Pancreas (tissue), 10 donors: Measurements from ENCODE around the gene AFAP1L1. TPM values are rescaled to one million over a fixed set of nuclear protein-coding genes. Genes with fewer than 3 reads are reported as not detected.

Experiments
- ATAC-seq, 4 donors: fragments of 200-7000 bp; cut with Tn5 transposase; one replicate each; pipeline versions ENCODE4 v1.8.0 to v1.9.1; 2020; ENCODE audit warnings: mild to moderate bottlenecking in 4 of 4, moderate library complexity in 4 of 4
- DNase-seq, 6 donors: peaks; one replicate each; pipeline ENCODE4 v3.0.0-alpha.2; 2020
- FAIRE-seq: peaks from 2 replicates; lab custom pipeline; 2012; peaks lifted over from hg19 to GRCh38; lab: Jason Lieb, UNC
- H3K27ac ChIP-seq, 4 donors: fragments of 200-600 bp; sonication (generic); 1 replicate in 3 of 4; 2 replicates in 1 of 4; pipeline versions ENCODE4 v1.5.0 to v1.8.0; 2020
- H3K27me3 ChIP-seq, 4 donors: fragments of 200-600 bp; one replicate each; pipeline ENCODE4 v1.8.0; 2021
- H3K36me3 ChIP-seq, 3 donors: fragments of 200-600 bp; sonication (generic) in 1 of 3; one replicate each; pipeline versions ENCODE4 v1.5.0 to v1.8.0; 2020 to 2021
- H3K4me1 ChIP-seq, 3 donors: fragments of 200-600 bp; one replicate each; pipeline ENCODE4 v1.8.0; 2021
- H3K4me3 ChIP-seq, 4 donors: fragments of 200-600 bp; sonication (generic) in 2 of 4; one replicate each; pipeline versions ENCODE4 v1.5.0 to v1.8.0; 2020 to 2021
- H3K9me3 ChIP-seq, 4 donors: fragments of 200-600 bp; one replicate each; pipeline ENCODE4 v1.8.0; 2021
- CTCF ChIP-seq, 4 donors: fragments of 200-600 bp; sonication (generic) in 3 of 4; IDR thresholded peaks; one replicate each; pipeline versions ENCODE4 v1.5.0 to v1.8.0; 2021; ENCODE audit warnings: antibody characterized with exemption in 4 of 4
- WGBS, 2 donors: extraction: QIAGEN DNeasy Blood & Tissue Kit; methylation state at CpG; one replicate each; pipeline ENCODE4 v1.1.7; 2013; 5-methylcytosine and 5-hydroxymethylcytosine counted together
- intact Hi-C, 3 donors: fragments of 100-400 bp; cut with DNase I; formaldehyde crosslinking; loops; one replicate each; pipeline versions ENCODE4 v1.11.1 to v1.14.2; 2022
- polyA plus RNA-seq, 2 donors: library from polyadenylated mRNA; stranded (reverse); fragments of 200-250 nt; gene quantifications; one replicate each; pipeline ENCODE4 v1.2.3, GENCODE V29; 2013
- total RNA-seq, 6 donors: library from RNA; stranded (reverse); fragmentation: NEBNext Ultra II Directional in 4 of 6; extraction: Animal tissue kit (Norgen Biotek cat#: 25700) in 4 of 6; gene quantifications; one replicate each; pipeline versions ENCODE4 v1.2.1 to v1.2.4, GENCODE V29; 2021 to 2023
- donor health status: healthy with polysubstance abuse.
- donor health status: DM: no; HTN: no; CAD: no; lungs with moderate emphysema.
- donor health status: DM: no; HTN: no; CAD: no.
- donor health status: control.
- donor health status: control.
- donor health status: Bipolar disorder and iron deficiency.
- donor health status: DM: yes; HTN: yes; CAD: no.
- donor health status: DM: no; HTN: no; CAD: no.
- donor health status: DM: no; HTN: no; CAD: no.
- donor health status: DM: yes; HTN: yes; CAD: no.

AFAP1L1 gene
- total and polyA plus RNA-seq, 8 donors, result 0.54 to 2.4 (median 1.2) TPM

GRCh38 chr5:149251546-149251945 lies 20.1 kb upstream of the AFAP1L1 start:
- H3K36me3 ChIP-seq, result no peaks in the 10 kb centered on the region
- H3K27ac ChIP-seq, result no peak overlapping the region
- H3K27me3 ChIP-seq, result no peaks in the 10 kb centered on the region
- DNase-seq, result no peak
- intact Hi-C loops, result no loop called here
- no peak overlapping the region for H3K4me3 ChIP-seq
- FAIRE-seq, result no peak
- WGBS, 2 donors, result 54 to 55% methylated on average over 4 of the region's 4 CpGs
- H3K4me1 ChIP-seq, result no peaks in the 10 kb centered on the region
- no peaks in the 10 kb centered on the region for H3K9me3 ChIP-seq
- TF ChIP-seq CTCF (IDR thresholded peaks at IDR 0.05), result no peak
- no peak for ATAC-seq

- no peaks in the 10 kb centered on the region for H3K9me3 ChIP-seq
- no peaks in the 10 kb centered on the region for H3K36me3 ChIP-seq
- no peaks in the 10 kb centered on the region for H3K4me1 ChIP-seq
- H3K27ac ChIP-seq, result no peak overlapping the region
- intact Hi-C loops, result no loop called here
- FAIRE-seq (no peak), ATAC-seq (no peak), DNase-seq (no peak)
- H3K4me3 ChIP-seq, result no peak overlapping the region
- 51 to 54% methylated on average over 3 of the region's 3 CpGs for WGBS, 2 donors
- H3K27me3 ChIP-seq, result no peaks in the 10 kb centered on the region
- no peak for TF ChIP-seq CTCF (IDR thresholded peaks at IDR 0.05)
Observed at GRCh38 chr5:149254506-149254905, 17.2 kb upstream of the AFAP1L1 start.

- no peak for TF ChIP-seq CTCF (IDR thresholded peaks at IDR 0.05)
- H3K9me3 ChIP-seq, result no peaks in the 10 kb centered on the region
- H3K4me3 ChIP-seq, result no peak overlapping the region
- H3K27ac ChIP-seq, result no peak overlapping the region
- no peak for FAIRE-seq
- no peaks in the 10 kb centered on the region for H3K4me1 ChIP-seq
- DNase-seq, result no peak
- no peaks in the 10 kb centered on the region for H3K36me3 ChIP-seq
- ATAC-seq, result no peak
- H3K27me3 ChIP-seq, result no peaks in the 10 kb centered on the region
- intact Hi-C loops, result no loop called here
Observed at GRCh38 chr5:149256451-149256850, 15.2 kb upstream of the AFAP1L1 start.

GRCh38 chr5:149257131-149257530 lies 14.5 kb upstream of the AFAP1L1 start:
- no peak for ATAC-seq
- no peaks in the 10 kb centered on the region for H3K36me3 ChIP-seq
- DNase-seq, result no peak
- intact Hi-C loops, result no loop called here
- no peak for FAIRE-seq
- no peak overlapping the region for H3K27ac ChIP-seq
- no peak for TF ChIP-seq CTCF (IDR thresholded peaks at IDR 0.05)
- H3K27me3 ChIP-seq, result no peaks in the 10 kb centered on the region
- 43 to 65% methylated on average over 1 of the region's 1 CpG for WGBS, 2 donors
- no peaks in the 10 kb centered on the region for H3K4me1 ChIP-seq
- no peak overlapping the region for H3K4me3 ChIP-seq
- no peaks in the 10 kb centered on the region for H3K9me3 ChIP-seq

GRCh38 chr5:149257889-149258705 lies 13.6 kb upstream of the AFAP1L1 start:
- DNase-seq, result no peak
- no peaks in the 10 kb centered on the region for H3K9me3 ChIP-seq
- no peak overlapping the region for H3K27ac ChIP-seq
- intact Hi-C loops, result no loop called here
- H3K27me3 ChIP-seq, result no peaks in the 10 kb centered on the region
- no peak for TF ChIP-seq CTCF (IDR thresholded peaks at IDR 0.05)
- no peaks in the 10 kb centered on the region for H3K4me1 ChIP-seq
- no peaks in the 10 kb centered on the region for H3K36me3 ChIP-seq
- ATAC-seq, result no peak
- FAIRE-seq, result no peak
- no peak overlapping the region for H3K4me3 ChIP-seq
- WGBS, 2 donors, result 73 to 85% methylated on average over 10 of the region's 10 CpGs
